ENCODE measurements around the gene PALMD.

Gene PALMD

GRCh38 chr1:99614728-99615127 is 31.2 kb upstream of the PALMD start:
- POLR2A ChIA-PET (ENCODE audit: low non-redundant PET) = no interaction called here
- H3K27ac ChIP-seq = no peak overlapping the region
- CTCF ChIA-PET = no interaction called here
- no peak for DNase-seq (ENCODE audit: low spot score)
- TF ChIP-seq CTCF (conservative IDR thresholded peaks at IDR 0.05; ENCODE audit: low read depth) = no peak

GRCh38 chr1:99619583-99619982 is 26.3 kb upstream of the PALMD start:
- no peak for TF ChIP-seq CTCF (conservative IDR thresholded peaks at IDR 0.05; ENCODE audit: low read depth)
- ChIA-PET CTCF (no interaction called here), POLR2A (ENCODE audit: low non-redundant PET) (no interaction called here)
- no peak for DNase-seq (ENCODE audit: low spot score)
- H3K27ac ChIP-seq = no peak overlapping the region

- H3K27ac ChIP-seq = peak overlapping the region; percentile 84
- ChIA-PET CTCF (interaction anchor here (0.6 to 0.7 kb wide), 2 partner anchors 124 to 770 kb away, joined by 3 to 4 read pairs; no protein-coding TSS in a partner anchor), POLR2A (ENCODE audit: low non-redundant PET) (no interaction called here)
- DNase-seq (ENCODE audit: low spot score) = peak; percentile 79
- TF ChIP-seq CTCF (conservative IDR thresholded peaks at IDR 0.05; ENCODE audit: low read depth) = no peak
Observed at GRCh38 chr1:99621340-99621901, 24.5 kb upstream of the PALMD start.

- CTCF ChIA-PET = no interaction called here
- POLR2A ChIA-PET (ENCODE audit: low non-redundant PET) = no interaction called here
- DNase-seq (ENCODE audit: low spot score) = no peak
Observed at GRCh38 chr1:99622702-99623347, 23.1 kb upstream of the PALMD start.

GRCh38 chr1:99623554-99623953 is 22.4 kb upstream of the PALMD start:
- TF ChIP-seq CTCF (conservative IDR thresholded peaks at IDR 0.05; ENCODE audit: low read depth) = no peak
- ChIA-PET POLR2A (ENCODE audit: low non-redundant PET) (no interaction called here), CTCF (no interaction called here)
- no peak for DNase-seq (ENCODE audit: low spot score)
- no peak overlapping the region for H3K27ac ChIP-seq

More at GRCh38 chr1:99622702-99623347, 23.1 kb upstream of the PALMD start:
- no peak for TF ChIP-seq CTCF (conservative IDR thresholded peaks at IDR 0.05; ENCODE audit: low read depth)
- H3K27ac ChIP-seq = no peak overlapping the region

GRCh38 chr1:99627615-99628014 is 18.3 kb upstream of the PALMD start:
- H3K27ac ChIP-seq = no peak overlapping the region
- no peak for TF ChIP-seq CTCF (conservative IDR thresholded peaks at IDR 0.05; ENCODE audit: low read depth)
- ChIA-PET POLR2A (ENCODE audit: low non-redundant PET) (no interaction called here), CTCF (no interaction called here)
- no peak for DNase-seq (ENCODE audit: low spot score)
